Sigmoid colon (tissue), 7 donors: Measurements from ENCODE around the gene C9orf153. TPM values are rescaled to one million over a fixed set of nuclear protein-coding genes. Genes with fewer than 3 reads are reported as not detected.

Experiments
- DNase-seq: peaks from one replicate; pipeline ENCODE4 v3.0.0-alpha.2; 2019
- H3K27ac ChIP-seq, 4 donors: fragments of 200-600 bp; sonication (generic); one replicate each; pipeline ENCODE4 v1.5.1; 2016 to 2019; ENCODE audit warnings: mild to moderate bottlenecking in 1 of 4
- H3K27me3 ChIP-seq, 3 donors: fragments of 200-600 bp; sonication (generic); one replicate each; pipeline ENCODE4 v1.5.1; 2019; ENCODE audit warnings: mild to moderate bottlenecking in 1 of 3
- H3K36me3 ChIP-seq, 4 donors: fragments of 200-600 bp; sonication (generic); one replicate each; pipeline ENCODE4 v1.5.1; 2016 to 2019
- H3K4me1 ChIP-seq, 4 donors: fragments of 200-600 bp; sonication (generic); one replicate each; pipeline ENCODE4 v1.5.1; 2017 to 2019
- H3K4me3 ChIP-seq, 4 donors: fragments of 200-600 bp; sonication (generic); one replicate each; pipeline ENCODE4 v1.5.1; 2017 to 2019; ENCODE audit warnings: mild to moderate bottlenecking in 2 of 4, moderate library complexity in 1 of 4
- H3K9me3 ChIP-seq, 4 donors: fragments of 200-600 bp in 3 of 4; sonication (generic) in 3 of 4; one replicate each; pipeline versions ENCODE4 v1.5.1 to v1.6.1; 2013 to 2019
- CTCF ChIP-seq, 4 experiments: fragments of 450-650 bp in 3 of 4; fragments of 200-600 bp in 1 of 4; IDR thresholded peaks; one replicate each; pipeline ENCODE4 v1.5.1; 2016 to 2019; ENCODE audit warnings: antibody characterized with exemption in 4 of 4, mild to moderate bottlenecking in 3 of 4, moderate library complexity in 2 of 4
- EP300 ChIP-seq, 4 donors: sonication (generic); formaldehyde crosslinking; IDR thresholded peaks; one replicate each; pipeline ENCODE4 v1.6.1; 2017; ENCODE audit warnings: antibody characterized with exemption in 4 of 4
- POLR2A ChIP-seq, 2 donors: fragments of 450-650 bp; IDR thresholded peaks; one replicate each; pipeline ENCODE4 v1.6.1; 2016; ENCODE audit warnings: antibody characterized with exemption in 2 of 2, mild to moderate bottlenecking in 2 of 2, moderate library complexity in 2 of 2
- POLR2AphosphoS5 ChIP-seq, 4 donors: sonication (generic); formaldehyde crosslinking; IDR thresholded peaks; one replicate each; pipeline ENCODE4 v1.6.1; 2017; ENCODE audit warnings: antibody characterized with exemption in 4 of 4
- WGBS, 2 donors: extraction: QIAGEN DNeasy Blood & Tissue Kit; methylation state at CpG; one replicate each; pipeline ENCODE4 v1.1.7; 2013; 5-methylcytosine and 5-hydroxymethylcytosine counted together
- intact Hi-C: fragments of 100-400 bp; cut with DNase I; formaldehyde crosslinking; loops from one replicate; pipeline ENCODE4 v1.15.1; 2023
- polyA plus RNA-seq, 3 donors: library from polyadenylated mRNA; stranded (reverse); fragments of 200-250 nt; gene quantifications; one replicate each; pipeline ENCODE4 v1.2.3, GENCODE V29; 2013
- small RNA-seq, 3 donors: library from RNA; depleted of rRNA; stranded (forward); fragments of <200 nt; gene quantifications; one replicate each; pipeline ENCODE3, GENCODE V24; 2016
- total RNA-seq, 4 donors: library from RNA; depleted of rRNA; stranded (reverse); fragments of >200 nt; gene quantifications; one replicate each; pipeline ENCODE4 v1.1.0, GENCODE V29; 2016
- donor health status: healthy with polysubstance abuse.
- donor health status: Bipolar disorder and iron deficiency.
- donor health status: healthy.

C9orf153 gene
- total and polyA plus RNA-seq, 7 donors, result 0.09 to 0.99 (median 0.27) TPM; not detected in 4

DNA sequence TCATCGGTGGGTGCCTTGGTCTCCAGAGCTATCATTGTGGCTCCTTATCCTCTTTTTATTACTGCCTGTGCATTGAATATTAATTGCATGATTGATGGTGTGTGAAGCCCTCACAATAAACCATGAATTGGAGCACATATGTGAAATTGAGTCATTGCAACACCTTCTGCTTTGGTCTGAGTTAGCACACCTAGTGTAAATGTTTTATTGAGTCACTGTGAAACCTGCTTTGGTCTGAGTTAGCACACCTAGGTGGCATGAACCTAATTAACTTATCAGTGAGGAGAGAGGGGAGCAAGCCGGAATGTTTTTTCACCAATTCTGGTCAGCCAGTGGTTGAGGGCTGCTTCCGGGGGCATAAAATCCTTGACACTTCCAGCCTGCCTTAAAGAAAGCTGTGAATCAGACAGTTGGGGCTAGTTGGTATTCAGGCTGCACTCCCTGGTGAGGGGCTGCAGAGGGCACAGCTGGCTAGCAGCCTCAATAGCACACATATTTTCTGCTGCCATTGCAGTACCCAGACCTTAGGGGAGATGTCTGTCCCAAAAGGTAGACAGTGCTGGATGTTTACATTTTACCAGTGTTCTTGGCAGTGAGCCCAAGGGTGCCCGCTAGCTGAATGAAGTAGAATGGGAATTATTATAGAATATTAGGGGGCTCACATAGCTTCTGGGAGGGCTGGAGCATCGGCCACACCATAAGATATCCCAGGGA is 83.6 kb downstream of the C9orf153 start:
- Histone ChIP-seq H3K9me3 (no peaks in the 10 kb centered on the region), H3K4me1 (peaks cover 0 to 15% (median 5%) of the 10 kb centered on the region in 4 donors), H3K27me3 (no peaks in the 10 kb centered on the region), H3K36me3 (no peaks in the 10 kb centered on the region), H3K27ac (no peak overlapping the region), H3K4me3 (no peak overlapping the region)
- TF ChIP-seq EP300 (IDR thresholded peaks at IDR 0.05), result no peak
- no peak for TF ChIP-seq CTCF (IDR thresholded peaks at IDR 0.05)
- TF ChIP-seq POLR2AphosphoS5 (IDR thresholded peaks at IDR 0.05), result no peak
- TF ChIP-seq POLR2A (IDR thresholded peaks at IDR 0.05), result no peak
- WGBS, 2 donors, result 91 to 92% methylated on average over 5 of the region's 5 CpGs
- intact Hi-C loops, result no loop called here
- DNase-seq, result no peak

DNA sequence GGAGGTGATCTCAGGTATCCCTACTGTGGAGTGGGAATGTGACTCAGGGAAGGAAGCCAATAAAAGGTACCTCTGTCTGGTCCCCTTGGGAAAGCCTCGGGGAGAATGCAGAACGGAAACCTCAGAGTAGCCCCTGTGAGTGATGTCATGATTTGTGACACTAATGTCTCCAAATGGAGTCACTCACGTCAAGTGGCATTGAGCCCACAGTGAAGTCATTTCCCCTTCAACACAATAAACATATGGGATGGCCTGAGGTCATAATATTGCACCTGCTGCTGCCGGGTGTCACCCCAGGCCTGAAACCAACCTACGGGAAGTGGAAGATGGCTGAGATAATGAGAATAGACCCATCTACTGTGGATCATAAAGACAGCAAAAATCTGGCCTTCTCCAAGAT is 84.2 kb downstream of the C9orf153 start:
- no peak for TF ChIP-seq EP300 (IDR thresholded peaks at IDR 0.05)
- TF ChIP-seq POLR2A (IDR thresholded peaks at IDR 0.05), result no peak
- Histone ChIP-seq H3K27ac (no peak overlapping the region), H3K36me3 (no peaks in the 10 kb centered on the region), H3K9me3 (no peaks in the 10 kb centered on the region), H3K27me3 (no peaks in the 10 kb centered on the region), H3K4me3 (no peak overlapping the region), H3K4me1 (peaks cover 0 to 15% (median 5%) of the 10 kb centered on the region in 4 donors)
- intact Hi-C loops, result no loop called here
- WGBS, 2 donors, result 70 to 82% methylated on average over 5 of the region's 5 CpGs
- DNase-seq, result no peak

Small RNA genes lying within 50 kb of the gene (small RNA-seq; reads per million reads assigned to genes)
- gene AL137849.1 (0 reads per million in 3 donors), gene RN7SKP264 (0 reads per million in 3 donors)

Other genes with a start within 250 kb of the C9orf153 start
- 10 to 100 TPM in 3 of 4 donors, 1 to 10 TPM in 1; 9.2 to 14.3 (median 13.2) TPM for gene GOLM1, start 160.1 kb downstream of the C9orf153 start, total RNA-seq
- gene GOLM1, start 160.1 kb downstream of the C9orf153 start, polyA plus RNA-seq, result 100 to 1,000 TPM in 1 of 3 donors, 10 to 100 TPM in 2; 39.6 to 187 (median 42.5) TPM
- 10 to 100 TPM; 53.5 to 64.9 (median 58.2) TPM for gene ISCA1, start 22.9 kb upstream of the C9orf153 start, total RNA-seq
- gene ISCA1, start 22.9 kb upstream of the C9orf153 start, polyA plus RNA-seq, result 10 to 100 TPM; 23.4 to 74.2 (median 49.9) TPM
- 10 to 100 TPM; 39.2 to 59.0 (median 48.2) TPM for gene TUT7, start 94.8 kb upstream of the C9orf153 start, total RNA-seq
- gene TUT7, start 94.8 kb upstream of the C9orf153 start, polyA plus RNA-seq, result 10 to 100 TPM; 11.6 to 14.8 (median 12.6) TPM